Stomach (tissue), 9 donors: ENCODE data around the gene ZNG1F. TPM values are rescaled to one million over a fixed set of nuclear protein-coding genes. Genes with fewer than 3 reads are reported as not detected.
A peak's percentile ranks its signal among the peaks of the same experiment; 100 is the strongest.
"Not testable (repeated sequence)": the region's sequence is repeated elsewhere in the genome, so short reads cannot be mapped to it uniquely, and the experiment has no call there.

Experiments used
- DNase-seq, 2 donors: peaks; one replicate each; pipeline versions ENCODE4 v3.0.0 to v3.0.0-alpha.2; 2013 to 2019
- H3K27ac ChIP-seq, 5 donors: fragments of 200-600 bp in 4 of 5; sonication (generic) in 4 of 5; one replicate each; pipeline ENCODE4 v1.5.1; 2013 to 2019; ENCODE audit warnings: mild to moderate bottlenecking in 1 of 5, moderate library complexity in 1 of 5
- H3K27me3 ChIP-seq, 3 donors: fragments of 200-600 bp; sonication (generic); one replicate each; pipeline ENCODE4 v1.5.1; 2017 to 2019; ENCODE audit warnings: mixed run types in 1 of 3
- H3K36me3 ChIP-seq, 4 donors: fragments of 200-600 bp; sonication (generic); 1 replicate in 3 of 4; 2 replicates in 1 of 4; pipeline ENCODE4 v1.5.1; 2016 to 2019
- H3K4me1 ChIP-seq, 4 donors: fragments of 200-600 bp; sonication (generic); one replicate each; pipeline ENCODE4 v1.5.1; 2016 to 2019
- H3K4me3 ChIP-seq, 4 donors: fragments of 200-600 bp; sonication (generic) in 3 of 4; one replicate each; pipeline ENCODE4 v1.5.1; 2016 to 2019; ENCODE audit warnings: mild to moderate bottlenecking in 1 of 4
- H3K9me3 ChIP-seq, 4 donors: fragments of 200-600 bp; sonication (generic); one replicate each; pipeline ENCODE4 v1.5.1; 2016 to 2019
- CTCF ChIP-seq, 7 experiments: fragments of 450-650 bp in 4 of 7; fragments of 200-600 bp in 3 of 7; sonication (generic) in 3 of 7; IDR thresholded peaks; one replicate each; pipeline ENCODE4 v1.5.1; 2016 to 2019; ENCODE audit warnings: antibody characterized with exemption in 7 of 7, control low read depth in 2 of 7, mild to moderate bottlenecking in 1 of 7
- WGBS, 5 donors: extraction: QIAGEN DNeasy Blood & Tissue Kit in 3 of 5; methylation state at CpG; one replicate each; pipeline versions ENCODE4 v1.1.5 to v1.1.7; 2013 to 2018; 5-methylcytosine and 5-hydroxymethylcytosine counted together
- intact Hi-C: fragments of 100-400 bp; cut with DNase I; formaldehyde crosslinking; loops from one replicate; pipeline ENCODE4 v1.15.1; 2023; ENCODE audit warnings: low total_unique reads
- polyA plus RNA-seq, 3 donors: library from polyadenylated mRNA; stranded (reverse); fragments of 200-250 nt; gene quantifications; one replicate each; pipeline ENCODE4 v1.2.3, GENCODE V29; 2013
- small RNA-seq, 4 donors: library from RNA; depleted of rRNA; stranded (forward); fragments of <200 nt; gene quantifications; one replicate each; pipeline ENCODE3, GENCODE V24; 2016
- total RNA-seq, 5 donors: library from RNA; depleted of rRNA; stranded (reverse); fragments of >200 nt; gene quantifications; one replicate each; pipeline versions ENCODE4 v1.1.0 to v1.2.3, GENCODE V29; 2014 to 2016
- donor health status: healthy with polysubstance abuse.
- donor health status: Bipolar disorder and iron deficiency.
- donor health status: healthy.

ZNG1F gene
- total and polyA plus RNA-seq, 8 donors = 3.7 to 31.2 (median 16.5) TPM; not detected in 1

- H3K27me3 ChIP-seq = peaks cover 0 to 32% (median 0%) of the 10 kb centered on the region in 3 donors
- H3K36me3 ChIP-seq, DNase-seq, H3K4me1 ChIP-seq, intact Hi-C loops, H3K4me3 ChIP-seq, H3K27ac ChIP-seq, H3K9me3 ChIP-seq: not testable (repeated sequence)
- 10 to 27% (median 14%) methylated on average over 7 to 10 of the region's 11 CpGs for WGBS, 5 donors
- peak in 4 of 7 experiments; percentile 11 to 55 (median 30) for TF ChIP-seq CTCF (IDR thresholded peaks at IDR 0.05)
Observed at GRCh38 chr9:41088450-41089059, 100.6 kb downstream of the ZNG1F start.

GRCh38 chr9:41087929-41088328 is 101.2 kb downstream of the ZNG1F start:
- H3K27ac ChIP-seq, H3K9me3 ChIP-seq, H3K4me1 ChIP-seq, H3K36me3 ChIP-seq, DNase-seq, intact Hi-C loops, H3K4me3 ChIP-seq: not testable (repeated sequence)
- 56 to 68% (median 60%) methylated on average over 5 of the region's 5 CpGs for WGBS, 5 donors
- H3K27me3 ChIP-seq = peaks cover 0 to 32% (median 0%) of the 10 kb centered on the region in 3 donors

GRCh38 chr9:41087157-41087780 is 101.8 kb downstream of the ZNG1F start:
- H3K4me1 ChIP-seq, intact Hi-C loops, H3K9me3 ChIP-seq, H3K36me3 ChIP-seq, H3K4me3 ChIP-seq, H3K27ac ChIP-seq: not testable (repeated sequence)
- 42 to 62% (median 58%) methylated on average over 4 to 5 of the region's 5 CpGs for WGBS, 5 donors
- peaks cover 0 to 35% (median 0%) of the 10 kb centered on the region in 3 donors for H3K27me3 ChIP-seq
- peak in 1 of 2 donors; percentile 35 for DNase-seq

- WGBS, 5 donors = 0 to 67% (median 33%) methylated on average over 1 of the region's 1 CpG; no CpG with 5 or more reads in 1 of the 5 donors
- DNase-seq, H3K27ac ChIP-seq, H3K36me3 ChIP-seq, H3K4me3 ChIP-seq, H3K9me3 ChIP-seq, intact Hi-C loops, H3K4me1 ChIP-seq: not testable (repeated sequence)
- peaks cover 0 to 35% (median 0%) of the 10 kb centered on the region in 3 donors for H3K27me3 ChIP-seq
Observed at GRCh38 chr9:41086685-41087084, 102.4 kb downstream of the ZNG1F start.

GRCh38 chr9:41086215-41086614 is 102.9 kb downstream of the ZNG1F start:
- H3K4me3 ChIP-seq, H3K9me3 ChIP-seq, H3K4me1 ChIP-seq, intact Hi-C loops, H3K36me3 ChIP-seq, H3K27ac ChIP-seq, DNase-seq: not testable (repeated sequence)
- WGBS, 5 donors = 50 to 62% (median 58%) methylated on average over 3 of the region's 3 CpGs
- H3K27me3 ChIP-seq = peaks cover 0 to 35% (median 0%) of the 10 kb centered on the region in 3 donors

GRCh38 chr9:41082358-41082757 is 106.8 kb downstream of the ZNG1F start:
- H3K27me3 ChIP-seq = peaks cover 0 to 30% (median 0%) of the 10 kb centered on the region in 3 donors

More at GRCh38 chr9:41082358-41082757, 106.8 kb downstream of the ZNG1F start:
- H3K9me3 ChIP-seq, H3K27ac ChIP-seq, intact Hi-C loops, H3K4me1 ChIP-seq, H3K4me3 ChIP-seq, H3K36me3 ChIP-seq, DNase-seq: not testable (repeated sequence)
- 24 to 52% (median 42%) methylated on average over 4 of the region's 4 CpGs for WGBS, 5 donors

Small RNAs within 50 kb of the gene (small RNA-seq; reads per million reads assigned to genes)
- gene MIR4477A (0 reads per million in 4 donors), gene RNA5SP530 (0 reads per million in 4 donors)

Other genes with a start within 250 kb of the ZNG1F start
- gene FOXD4L6, start 60.6 kb downstream of the ZNG1F start, total RNA-seq = 1 to 10 TPM in 1 of 5 donors, not detected in 4; 2.3 TPM
- under 1 TPM in 1 of 3 donors, not detected in 2; 0.12 TPM for gene FOXD4L6, start 60.6 kb downstream of the ZNG1F start, polyA plus RNA-seq